IMR-90 (cell line): ENCODE data around the gene ZFAND2B.

Experiments
- BHLHE40 ChIP-seq: fragments of 150-350 bp; IDR thresholded peaks from 2 replicates; pipeline ENCODE4 v1.6.1; 2016; ENCODE audit warnings: mild to moderate bottlenecking, low read depth, low read length
- CEBPB ChIP-seq: IDR thresholded peaks from 2 replicates; pipeline ENCODE4 v1.6.1; 2012; ENCODE audit warnings: low read depth, low read length, improper control_type of control experiment
- CHD1 ChIP-seq: IDR thresholded peaks from 2 replicates; pipeline ENCODE4 v1.6.1; 2012; ENCODE audit warnings: low read depth, low read length, improper control_type of control experiment
- MAFK ChIP-seq: IDR thresholded peaks from 2 replicates; pipeline ENCODE4 v1.6.1; 2012; ENCODE audit warnings: low read depth, low read length, improper control_type of control experiment
- MAZ ChIP-seq: IDR thresholded peaks from 2 replicates; pipeline ENCODE4 v1.6.1; 2012; ENCODE audit warnings: low read depth, mild to moderate bottlenecking, low read length, improper control_type of control experiment, moderate library complexity, borderline replicate concordance
- MXI1 ChIP-seq: IDR thresholded peaks from 2 replicates; pipeline ENCODE4 v1.6.1; 2012; ENCODE audit warnings: low read depth, mild to moderate bottlenecking, low read length, moderate library complexity, borderline replicate concordance
- NFE2L2 ChIP-seq: fragments of 150-350 bp; IDR thresholded peaks from 2 replicates; pipeline ENCODE4 v1.6.1; 2016; ENCODE audit warnings: low read depth, mild to moderate bottlenecking, low read length
- POLR2A ChIP-seq: IDR thresholded peaks from 2 replicates; pipeline ENCODE4 v1.6.1; 2012; ENCODE audit warnings: mild to moderate bottlenecking, low read depth, low read length
- RAD21 ChIP-seq: IDR thresholded peaks from 2 replicates; pipeline ENCODE4 v1.6.1; 2012; ENCODE audit warnings: low read length, improper control_type of control experiment
- RCOR1 ChIP-seq: IDR thresholded peaks from 2 replicates; pipeline ENCODE4 v1.6.1; 2012; ENCODE audit warnings: mild to moderate bottlenecking, low read length, improper control_type of control experiment; ENCODE audit not compliant: insufficient replicate concordance
- SMC3 ChIP-seq: fragments of 150-350 bp; IDR thresholded peaks from 2 replicates; pipeline ENCODE4 v1.6.1; 2016; ENCODE audit warnings: low read depth, mild to moderate bottlenecking, antibody characterized with exemption, low read length, moderate library complexity
- TF ChIP-seq, protein P1 (sequence below): conservative IDR thresholded peaks from 2 replicates; pipeline ENCODE4 v1.5.1; 2012; ENCODE audit warnings: mild to moderate bottlenecking, low read depth, low read length, improper control_type of control experiment
- TF ChIP-seq, protein P2 (sequence below): fragments of 150-350 bp; IDR thresholded peaks from 2 replicates; pipeline ENCODE4 v1.6.1; 2017; ENCODE audit warnings: mild to moderate bottlenecking, antibody characterized with exemption, low read length, low read depth
- TF ChIP-seq, protein P3 (sequence below): fragments of 150-350 bp; IDR thresholded peaks from 2 replicates; pipeline ENCODE4 v1.6.1; 2016; ENCODE audit warnings: low read depth, mild to moderate bottlenecking, low read length, moderate library complexity, borderline replicate concordance

DNA sequence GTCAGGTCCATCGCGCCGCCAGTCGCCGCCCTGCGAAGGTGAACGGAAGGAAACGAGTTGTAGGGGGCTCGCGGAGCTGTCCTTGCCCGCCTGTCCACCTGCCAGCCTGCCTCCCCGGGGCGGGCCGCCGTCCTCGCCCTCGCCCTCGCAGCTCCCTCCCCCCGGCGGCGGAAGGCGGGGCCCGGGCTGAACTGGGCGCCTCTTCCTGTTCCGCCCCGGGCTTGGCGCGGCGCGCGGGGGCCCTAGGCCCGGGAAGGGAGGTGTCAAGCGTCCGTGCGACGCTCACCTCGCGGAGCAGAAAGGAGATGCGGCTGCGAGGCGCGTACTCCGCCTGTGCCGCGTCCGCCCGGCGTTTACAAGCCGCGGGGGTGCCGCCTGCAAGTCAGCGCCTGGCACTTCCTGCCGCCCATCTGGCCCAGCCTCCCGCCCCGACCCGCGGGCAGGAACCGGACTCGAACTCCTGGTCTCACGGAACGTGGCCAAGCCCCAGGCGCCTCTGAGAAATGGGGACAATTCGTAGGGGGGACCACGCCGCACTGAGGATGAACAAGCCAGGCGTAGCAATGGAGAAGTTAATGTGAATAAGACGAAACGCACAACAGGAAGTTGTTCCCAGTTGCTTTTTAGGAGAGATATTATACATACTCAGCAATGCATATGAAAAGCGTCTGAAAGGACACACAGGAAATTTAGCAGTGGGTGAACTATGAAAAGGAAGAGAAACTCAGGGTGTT is 29.6 kb upstream of the ZFAND2B start, which contains the start of gene CNPPD1:
- TF ChIP-seq POLR2A = no peak; the same call in 1 of the 2 replicates
- TF ChIP-seq, protein P1, sequence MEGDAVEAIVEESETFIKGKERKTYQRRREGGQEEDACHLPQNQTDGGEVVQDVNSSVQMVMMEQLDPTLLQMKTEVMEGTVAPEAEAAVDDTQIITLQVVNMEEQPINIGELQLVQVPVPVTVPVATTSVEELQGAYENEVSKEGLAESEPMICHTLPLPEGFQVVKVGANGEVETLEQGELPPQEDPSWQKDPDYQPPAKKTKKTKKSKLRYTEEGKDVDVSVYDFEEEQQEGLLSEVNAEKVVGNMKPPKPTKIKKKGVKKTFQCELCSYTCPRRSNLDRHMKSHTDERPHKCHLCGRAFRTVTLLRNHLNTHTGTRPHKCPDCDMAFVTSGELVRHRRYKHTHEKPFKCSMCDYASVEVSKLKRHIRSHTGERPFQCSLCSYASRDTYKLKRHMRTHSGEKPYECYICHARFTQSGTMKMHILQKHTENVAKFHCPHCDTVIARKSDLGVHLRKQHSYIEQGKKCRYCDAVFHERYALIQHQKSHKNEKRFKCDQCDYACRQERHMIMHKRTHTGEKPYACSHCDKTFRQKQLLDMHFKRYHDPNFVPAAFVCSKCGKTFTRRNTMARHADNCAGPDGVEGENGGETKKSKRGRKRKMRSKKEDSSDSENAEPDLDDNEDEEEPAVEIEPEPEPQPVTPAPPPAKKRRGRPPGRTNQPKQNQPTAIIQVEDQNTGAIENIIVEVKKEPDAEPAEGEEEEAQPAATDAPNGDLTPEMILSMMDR = no peak
- no peak for TF ChIP-seq NFE2L2
- TF ChIP-seq CHD1 = no peak
- TF ChIP-seq MAFK = no peak
- no peak for TF ChIP-seq RCOR1
- peak; percentile 53; the same call in 1 of the 2 replicates for TF ChIP-seq MXI1
- TF ChIP-seq, protein P2, sequence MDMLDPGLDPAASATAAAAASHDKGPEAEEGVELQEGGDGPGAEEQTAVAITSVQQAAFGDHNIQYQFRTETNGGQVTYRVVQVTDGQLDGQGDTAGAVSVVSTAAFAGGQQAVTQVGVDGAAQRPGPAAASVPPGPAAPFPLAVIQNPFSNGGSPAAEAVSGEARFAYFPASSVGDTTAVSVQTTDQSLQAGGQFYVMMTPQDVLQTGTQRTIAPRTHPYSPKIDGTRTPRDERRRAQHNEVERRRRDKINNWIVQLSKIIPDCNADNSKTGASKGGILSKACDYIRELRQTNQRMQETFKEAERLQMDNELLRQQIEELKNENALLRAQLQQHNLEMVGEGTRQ = no peak
- TF ChIP-seq RAD21 = no peak
- no peak for TF ChIP-seq SMC3
- peak; percentile 74 for TF ChIP-seq BHLHE40
- peak; percentile 89 for TF ChIP-seq MAZ
- TF ChIP-seq, protein P3, sequence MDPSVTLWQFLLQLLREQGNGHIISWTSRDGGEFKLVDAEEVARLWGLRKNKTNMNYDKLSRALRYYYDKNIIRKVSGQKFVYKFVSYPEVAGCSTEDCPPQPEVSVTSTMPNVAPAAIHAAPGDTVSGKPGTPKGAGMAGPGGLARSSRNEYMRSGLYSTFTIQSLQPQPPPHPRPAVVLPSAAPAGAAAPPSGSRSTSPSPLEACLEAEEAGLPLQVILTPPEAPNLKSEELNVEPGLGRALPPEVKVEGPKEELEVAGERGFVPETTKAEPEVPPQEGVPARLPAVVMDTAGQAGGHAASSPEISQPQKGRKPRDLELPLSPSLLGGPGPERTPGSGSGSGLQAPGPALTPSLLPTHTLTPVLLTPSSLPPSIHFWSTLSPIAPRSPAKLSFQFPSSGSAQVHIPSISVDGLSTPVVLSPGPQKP = no peak
- TF ChIP-seq CEBPB = no peak
